ENCODE measurements around the gene DHX16. TPM values are rescaled to one million over a fixed set of nuclear protein-coding genes. Genes with fewer than 3 reads are reported as not detected.

DHX16 gene
- total RNA-seq, 5 donors from 2014 or later (not counting 1 experiment from before 2014, with no cell fraction given) = 29.0 to 51.9 (median 46.2) TPM

- Mint-ChIP-seq H3K9me3 (no peaks in the 10 kb centered on the region), H3K4me3 (no peak overlapping the region), H3K27ac (peak overlapping the region in 1 of 2 donors; percentile 54), H3K27me3 (no peaks in the 10 kb centered on the region), H3K36me3 (peaks cover 51% of the 10 kb centered on the region), H3K4me1 (peaks cover 0 to 2% (median 0%) of the 10 kb centered on the region in 3 donors)
- Histone ChIP-seq H3K4me1 (ENCODE audit: control insufficient read depth in 1 of 2, extremely low read depth in 1 of 2, insufficient read depth in 2 of 2, low read length in 2 of 2) (no peaks in the 10 kb centered on the region), H3K4me3 (ENCODE audit: control insufficient read depth in 1 of 2, extremely low read depth in 1 of 2, low read length in 1 of 2) (no peak overlapping the region), H3K9me3 (no peaks in the 10 kb centered on the region), H3K36me3 (ENCODE audit: control insufficient read depth in 2 of 2, extremely low read depth in 1 of 2, insufficient read depth in 1 of 2, low read length in 1 of 2) (peaks cover 24 to 87% of the 10 kb centered on the region in 2 donors), H3K27me3 (replicated peaks in 1 of 2; ENCODE audit: control insufficient read depth in 2 of 2, extremely low read depth in 1 of 2, insufficient read depth in 2 of 2, low read length in 1 of 2) (no peaks in the 10 kb centered on the region), H3K27ac (ENCODE audit: low read length) (no peak overlapping the region)
- ATAC-seq (replicated peaks in 1 of 4) (no peak), DNase-seq (no peak)
- CTCF ChIA-PET = interaction anchor here in 1 of 2 donors (0.5 kb wide), 1 partner anchor 123 kb away, joined by 5 read pairs; no protein-coding TSS in a partner anchor
- WGBS (ENCODE audit: insufficient coverage) = 94% methylated on average over 14 of the region's 19 CpGs
- POLR2A ChIA-PET = no interaction called here
Measured at GRCh38 chr6:30654798-30655742, 17.7 kb downstream of the DHX16 start.

GRCh38 chr6:30651143-30651542, 21.7 kb downstream of the DHX16 start:
- Mint-ChIP-seq H3K27me3 (no peaks in the 10 kb centered on the region), H3K4me3 (no peak overlapping the region), H3K27ac (no peak overlapping the region), H3K36me3 (peaks cover 27% of the 10 kb centered on the region), H3K9me3 (no peaks in the 10 kb centered on the region), H3K4me1 (peaks cover 16 to 19% (median 17%) of the 10 kb centered on the region in 3 donors)
- no peak overlapping the region for H3K27ac ChIP-seq (ENCODE audit: low read length)
- peaks cover 15 to 53% of the 10 kb centered on the region in 2 donors for H3K36me3 ChIP-seq (ENCODE audit: control insufficient read depth in 2 of 2, extremely low read depth in 1 of 2, insufficient read depth in 1 of 2, low read length in 1 of 2)
- no peaks in the 10 kb centered on the region for H3K27me3 ChIP-seq (replicated peaks in 1 of 2; ENCODE audit: control insufficient read depth in 2 of 2, extremely low read depth in 1 of 2, insufficient read depth in 2 of 2, low read length in 1 of 2)
- ChIA-PET CTCF (no interaction called here), POLR2A (no interaction called here)
- DNase-seq = no peak
- peaks cover 8 to 24% of the 10 kb centered on the region in 2 experiments for H3K4me1 ChIP-seq (ENCODE audit: control insufficient read depth in 1 of 2, extremely low read depth in 1 of 2, insufficient read depth in 2 of 2, low read length in 2 of 2)
- no peaks in the 10 kb centered on the region for H3K9me3 ChIP-seq
- no peak overlapping the region for H3K4me3 ChIP-seq (ENCODE audit: control insufficient read depth in 1 of 2, extremely low read depth in 1 of 2, low read length in 1 of 2)
- 100% methylated on average over 5 of the region's 12 CpGs for WGBS (ENCODE audit: insufficient coverage)
- no peak for ATAC-seq (replicated peaks in 1 of 4)

GRCh38 chr6:30647242-30648116, 25.3 kb downstream of the DHX16 start:
- Mint-ChIP-seq H3K4me3 (peak overlapping the region; percentile 81 to 89 (median 85)), H3K27me3 (no peaks in the 10 kb centered on the region), H3K9me3 (no peaks in the 10 kb centered on the region), H3K27ac (peak overlapping the region; percentile 89 to 91), H3K36me3 (peaks cover 13% of the 10 kb centered on the region), H3K4me1 (peaks cover 25 to 33% (median 25%) of the 10 kb centered on the region in 3 donors)
- WGBS (ENCODE audit: insufficient coverage) = under 1% methylated on average over 61 of the region's 78 CpGs
- H3K27ac ChIP-seq (ENCODE audit: low read length) = peak overlapping the region; percentile 84
- no peaks in the 10 kb centered on the region for H3K27me3 ChIP-seq (replicated peaks in 1 of 2; ENCODE audit: control insufficient read depth in 2 of 2, extremely low read depth in 1 of 2, insufficient read depth in 2 of 2, low read length in 1 of 2)
- ATAC-seq (replicated peaks in 1 of 4) (peak; percentile 74 to 83 (median 77)), DNase-seq (peak; percentile 23 to 81 (median 58))
- H3K9me3 ChIP-seq = no peaks in the 10 kb centered on the region
- H3K36me3 ChIP-seq (ENCODE audit: control insufficient read depth in 2 of 2, extremely low read depth in 1 of 2, insufficient read depth in 1 of 2, low read length in 1 of 2) = peaks cover 6 to 19% of the 10 kb centered on the region in 2 donors
- CTCF ChIA-PET = no interaction called here
- POLR2A ChIA-PET = interaction anchor here in 1 of 2 donors (0.7 kb wide), 1 partner anchor 1035 kb away, joined by 3 read pairs; no protein-coding TSS in a partner anchor
- H3K4me3 ChIP-seq (ENCODE audit: control insufficient read depth in 1 of 2, extremely low read depth in 1 of 2, low read length in 1 of 2) = peak overlapping the region; percentile 78 to 94
- H3K4me1 ChIP-seq (ENCODE audit: control insufficient read depth in 1 of 2, extremely low read depth in 1 of 2, insufficient read depth in 2 of 2, low read length in 2 of 2) = peaks cover 10 to 28% of the 10 kb centered on the region in 2 experiments

GRCh38 chr6:30646450-30647241, 26.2 kb downstream of the DHX16 start, which contains the start of gene C6orf136:
Gene C6orf136 (plus strand): TSS chr6:30647133. CDS start chr6:30647232, 99 bp downstream.
- Mint-ChIP-seq H3K36me3 (peaks cover 8% of the 10 kb centered on the region), H3K27ac (peak within 1 kb of the TSS; percentile 89 to 91), H3K9me3 (no peaks in the 10 kb centered on the region), H3K27me3 (no peaks in the 10 kb centered on the region), H3K4me1 (peaks cover 25 to 33% (median 28%) of the 10 kb centered on the region in 3 donors), H3K4me3 (peak within 1 kb of the TSS; percentile 81 to 89 (median 85))
- DNase-seq = peak; percentile 80 to 97 (median 92)
- Histone ChIP-seq H3K4me3 (ENCODE audit: control insufficient read depth in 1 of 2, extremely low read depth in 1 of 2, low read length in 1 of 2) (peak within 1 kb of the TSS; percentile 78 to 94), H3K36me3 (ENCODE audit: control insufficient read depth in 2 of 2, extremely low read depth in 1 of 2, insufficient read depth in 1 of 2, low read length in 1 of 2) (peaks cover 6 to 13% of the 10 kb centered on the region in 2 donors), H3K9me3 (no peaks in the 10 kb centered on the region), H3K27ac (ENCODE audit: low read length) (peak within 1 kb of the TSS; percentile 84), H3K27me3 (replicated peaks in 1 of 2; ENCODE audit: control insufficient read depth in 2 of 2, extremely low read depth in 1 of 2, insufficient read depth in 2 of 2, low read length in 1 of 2) (no peaks in the 10 kb centered on the region), H3K4me1 (ENCODE audit: control insufficient read depth in 1 of 2, extremely low read depth in 1 of 2, insufficient read depth in 2 of 2, low read length in 2 of 2) (peaks cover 11 to 33% of the 10 kb centered on the region in 2 experiments)
- 20% methylated on average over 26 of the region's 37 CpGs for WGBS (ENCODE audit: insufficient coverage)
- POLR2A ChIA-PET = interaction anchor here in 1 of 2 donors (0.6 kb wide), 2 partner anchors 20 to 44 kb away, joined by 3 to 5 read pairs; no protein-coding TSS in a partner anchor
- ATAC-seq (replicated peaks in 1 of 4) = peak; percentile 81 to 86 (median 83)
- CTCF ChIA-PET = interaction anchor here in 1 of 2 donors (0.5 to 0.9 kb wide), 3 partner anchors 17 to 135 kb away, joined by 3 to 4 read pairs (median 3); no protein-coding TSS in a partner anchor

- no peaks in the 10 kb centered on the region for H3K27me3 Mint-ChIP-seq
- no peak overlapping the region for H3K4me3 ChIP-seq (ENCODE audit: control insufficient read depth in 1 of 2, extremely low read depth in 1 of 2, low read length in 1 of 2)
Measured at GRCh38 chr6:30645989-30646388, 26.8 kb downstream of the DHX16 start.

More at GRCh38 chr6:30645989-30646388, 26.8 kb downstream of the DHX16 start:
- peaks cover 16 to 39% of the 10 kb centered on the region in 2 experiments for H3K4me1 ChIP-seq (ENCODE audit: control insufficient read depth in 1 of 2, extremely low read depth in 1 of 2, insufficient read depth in 2 of 2, low read length in 2 of 2)
- Mint-ChIP-seq H3K4me3 (peak overlapping the region; percentile 81 to 89 (median 85)), H3K9me3 (no peaks in the 10 kb centered on the region), H3K36me3 (peaks cover 5% of the 10 kb centered on the region), H3K4me1 (peaks cover 29 to 36% (median 33%) of the 10 kb centered on the region in 3 donors), H3K27ac (peak overlapping the region; percentile 89 to 91)
- no peaks in the 10 kb centered on the region for H3K9me3 ChIP-seq
- no peak for ATAC-seq (replicated peaks in 1 of 4)
- CTCF ChIA-PET = interaction anchor here in 1 of 2 donors (0.9 kb wide), 1 partner anchor 134 kb away, joined by 3 read pairs; no protein-coding TSS in a partner anchor
- POLR2A ChIA-PET = no interaction called here
- no peak overlapping the region for H3K27ac ChIP-seq (ENCODE audit: low read length)
- H3K27me3 ChIP-seq (replicated peaks in 1 of 2; ENCODE audit: control insufficient read depth in 2 of 2, extremely low read depth in 1 of 2, insufficient read depth in 2 of 2, low read length in 1 of 2) = no peaks in the 10 kb centered on the region
- 90% methylated on average over 1 of the region's 1 CpG for WGBS (ENCODE audit: insufficient coverage)
- DNase-seq = no peak
- peaks cover 1 to 8% of the 10 kb centered on the region in 2 donors for H3K36me3 ChIP-seq (ENCODE audit: control insufficient read depth in 2 of 2, extremely low read depth in 1 of 2, insufficient read depth in 1 of 2, low read length in 1 of 2)

Data from T-cell (primary cell).